Activated T-cell treated with anti-CD3 and anti-CD28 coated beads for 24 hours (primary cell): Measurements from ENCODE around the gene STOML1.
A peak's percentile ranks its signal among the peaks of the same experiment; 100 is the strongest.
"Not testable (repeated sequence)": the region's sequence is repeated elsewhere in the genome, so short reads cannot be mapped to it uniquely, and the experiment has no call there.

Experiments used
- DNase-seq: peaks from one replicate; pipeline ENCODE4 v3.0.0-alpha.2; 2020; ENCODE audit warnings: low read depth

The STOML1 gene

GRCh38 chr15:73987250-73987649, 4.8 kb downstream of the STOML1 start:
- no peak for DNase-seq

- no peak for DNase-seq
Observed at GRCh38 chr15:73986776-73987056, 5.4 kb downstream of the STOML1 start.

- DNase-seq, result no peak
Observed at GRCh38 chr15:73986055-73986775, 5.9 kb downstream of the STOML1 start.

- no peak for DNase-seq
Observed at GRCh38 chr15:73985101-73985873, 6.8 kb downstream of the STOML1 start.

GRCh38 chr15:73984208-73984979, 7.7 kb downstream of the STOML1 start:
- no peak for DNase-seq

- DNase-seq, result no peak
Observed at GRCh38 chr15:73983773-73984172, 8.3 kb downstream of the STOML1 start.

GRCh38 chr15:73983211-73983727, 8.8 kb downstream of the STOML1 start:
- no peak for DNase-seq

GRCh38 chr15:73982222-73982962, 9.7 kb downstream of the STOML1 start:
- DNase-seq, result no peak

- no peak for DNase-seq
Observed at GRCh38 chr15:73981761-73982221, 10.3 kb downstream of the STOML1 start.

GRCh38 chr15:73979636-73980035, 12.5 kb downstream of the STOML1 start:
- no peak for DNase-seq

- DNase-seq, result no peak
Observed at GRCh38 chr15:73978896-73979295, 13.2 kb downstream of the STOML1 start.

- DNase-seq, result not testable (repeated sequence)
Observed at GRCh38 chr15:73975440-73976125, 16.5 kb downstream of the STOML1 start.

- DNase-seq, result not testable (repeated sequence)
Observed at GRCh38 chr15:73973683-73974200, 18.4 kb downstream of the STOML1 start.

- DNase-seq, result peak; percentile 77
Observed at GRCh38 chr15:73972984-73973682, 19.0 kb downstream of the STOML1 start.

- DNase-seq, result no peak
Observed at GRCh38 chr15:73969151-73969759, 22.8 kb downstream of the STOML1 start.

- DNase-seq, result no peak
Observed at GRCh38 chr15:73968461-73968860, 23.6 kb downstream of the STOML1 start.

GRCh38 chr15:73965758-73966113, 26.4 kb downstream of the STOML1 start:
- no peak for DNase-seq

- DNase-seq, result peak; percentile 48
Observed at GRCh38 chr15:73965094-73965757, 26.9 kb downstream of the STOML1 start.

- peak; percentile 76 for DNase-seq
Observed at GRCh38 chr15:73964736-73965093, 27.4 kb downstream of the STOML1 start.

GRCh38 chr15:73962433-73962832, 29.7 kb downstream of the STOML1 start:
- no peak for DNase-seq
